NCI-H187 treated with DMSO at 0.1 percent for 48 hours (cell line): ENCODE data around the gene CDC14A.

Experiments
- DNase-seq: peaks from one replicate; lab custom pipeline; 2025; lab: John Stamatoyannopoulos, UW

CDC14A gene

DNA sequence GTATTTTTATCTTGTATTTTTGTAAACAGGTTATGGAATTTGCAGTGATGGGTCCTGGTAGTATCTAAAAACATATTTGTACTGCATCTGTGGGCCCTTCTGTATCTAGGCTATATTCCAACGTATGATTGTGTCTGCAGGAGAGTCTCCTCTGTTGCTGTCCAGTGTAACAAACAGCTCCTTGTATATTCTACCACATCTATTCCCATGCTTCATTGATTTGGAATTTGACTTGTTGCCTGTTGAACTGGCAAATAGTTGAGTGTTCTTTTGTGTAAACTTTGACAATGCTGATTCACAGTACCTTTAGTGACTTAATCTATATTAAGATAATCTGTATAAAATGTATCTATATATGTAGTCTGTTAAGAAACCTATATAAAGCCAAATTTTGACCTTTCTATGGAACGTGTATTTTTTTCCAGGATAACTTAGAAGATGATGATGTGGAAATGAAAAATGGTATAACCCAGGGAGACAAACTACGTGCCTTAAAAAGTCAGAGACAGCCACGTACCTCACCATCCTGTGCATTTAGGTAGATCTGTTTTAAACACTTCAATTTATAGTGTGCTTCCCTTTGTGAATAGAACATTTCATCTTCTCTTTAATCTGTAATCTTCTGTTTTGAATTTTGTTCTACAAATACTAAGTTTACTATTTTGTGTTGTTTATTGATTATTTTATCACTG lies 142.2 kb downstream of the CDC14A start:
- no peak for DNase-seq

DNA sequence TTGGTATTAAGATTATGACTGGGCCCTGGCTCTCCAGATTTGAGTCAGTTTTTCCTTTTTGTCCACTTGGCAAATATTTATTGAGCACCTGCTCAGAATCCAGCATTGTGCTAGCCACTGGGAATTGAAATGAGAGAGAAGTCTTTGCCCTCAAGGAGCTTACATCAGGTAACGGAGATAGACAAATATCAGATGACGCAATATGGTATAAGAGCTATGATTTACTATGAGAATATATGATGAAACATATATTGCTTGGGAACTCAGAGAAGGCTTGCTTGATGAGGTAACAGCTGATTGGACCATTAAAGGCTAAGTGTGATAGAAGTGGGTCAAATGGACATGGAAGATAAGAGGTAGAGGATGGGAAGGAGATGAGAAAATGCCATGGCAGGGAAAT lies 144.6 kb downstream of the CDC14A start:
- no peak for DNase-seq

DNA sequence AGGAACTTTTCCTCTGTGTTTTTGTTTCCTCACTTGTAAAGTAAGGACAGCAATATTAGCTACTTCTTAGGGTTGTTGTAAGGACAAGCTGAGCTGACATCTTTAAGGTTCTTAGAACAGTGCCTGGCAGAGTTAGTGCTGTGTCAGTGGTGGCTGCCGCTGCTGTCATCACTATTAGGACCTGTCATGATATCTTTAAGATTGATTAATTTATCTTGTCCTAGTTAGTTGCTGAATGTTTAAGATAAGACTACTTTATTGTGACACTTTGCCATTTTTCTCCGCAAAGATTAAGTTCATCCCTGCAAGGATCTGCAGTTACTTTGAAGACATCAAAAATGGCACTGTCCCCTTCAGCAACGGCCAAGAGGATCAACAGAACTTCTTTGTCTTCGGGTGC lies 145.5 kb downstream of the CDC14A start:
- no peak for DNase-seq

DNA sequence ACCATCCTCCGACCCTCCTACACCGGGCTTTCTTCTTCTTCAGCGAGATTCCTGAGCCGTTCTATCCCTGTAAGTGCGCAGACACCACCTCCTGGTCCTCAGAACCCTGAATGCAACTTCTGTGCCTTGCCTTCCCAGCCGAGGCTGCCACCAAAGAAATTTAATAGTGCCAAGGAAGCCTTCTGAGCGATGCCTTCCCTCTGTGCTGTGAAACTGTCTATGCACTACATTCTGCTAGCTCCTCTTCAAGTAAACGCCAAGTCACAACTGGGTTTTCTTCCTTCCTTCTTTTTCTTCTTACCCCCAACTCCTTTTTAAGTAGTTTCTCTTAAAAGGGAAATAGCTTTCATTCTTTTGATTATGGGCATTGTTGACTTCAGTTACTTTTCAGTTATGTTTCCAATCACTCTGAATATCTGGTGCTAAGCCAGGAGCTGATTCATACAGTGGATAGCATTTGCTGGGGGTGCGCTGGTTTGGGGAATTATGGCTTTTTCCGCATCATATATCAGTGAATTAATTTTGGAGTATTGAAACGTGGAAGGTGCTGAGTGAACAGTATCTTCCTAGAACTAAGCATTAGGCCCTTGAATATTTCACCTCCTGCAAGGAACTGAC lies 147.0 kb downstream of the CDC14A start:
- no peak for DNase-seq

DNA sequence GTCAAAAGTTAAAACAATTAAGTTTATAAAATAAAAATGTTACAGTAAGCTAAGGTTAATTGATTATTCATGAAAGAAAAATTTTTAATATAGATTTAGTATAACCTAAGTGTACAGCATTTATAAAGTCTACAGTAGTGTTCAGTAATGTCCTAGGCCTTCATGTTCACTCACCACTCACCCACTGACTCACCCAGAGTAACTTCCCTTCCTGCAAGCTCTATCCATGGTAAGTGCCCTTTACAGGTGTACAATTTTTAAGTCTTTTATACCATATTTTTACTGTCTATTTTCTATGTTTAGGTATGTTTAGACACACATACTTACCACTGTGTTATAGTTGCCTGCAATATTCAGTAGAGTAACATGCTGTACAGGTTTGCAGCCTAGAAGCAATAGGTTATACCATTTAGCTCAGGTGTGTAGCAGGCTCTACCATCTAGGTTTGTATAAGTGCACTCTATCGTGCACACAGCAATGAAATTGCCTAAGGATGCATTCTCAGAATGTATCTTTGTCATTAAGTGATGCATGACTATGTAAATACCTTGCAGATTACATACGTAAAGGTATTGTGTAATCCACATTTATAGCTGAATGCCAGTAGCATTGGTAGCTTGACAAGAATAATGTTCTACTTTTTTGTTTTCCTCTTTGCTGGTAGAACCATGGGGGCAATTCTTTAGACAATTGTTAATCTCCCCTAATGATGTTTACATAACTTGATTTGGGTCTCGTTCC lies 149.9 kb downstream of the CDC14A start:
- peak; percentile 27 for DNase-seq

GRCh38 chr1:100506217-100506616 lies 153.9 kb downstream of the CDC14A start:
- no peak for DNase-seq

GRCh38 chr1:100510451-100510850 lies 158.1 kb downstream of the CDC14A start:
- DNase-seq: no peak

DNA sequence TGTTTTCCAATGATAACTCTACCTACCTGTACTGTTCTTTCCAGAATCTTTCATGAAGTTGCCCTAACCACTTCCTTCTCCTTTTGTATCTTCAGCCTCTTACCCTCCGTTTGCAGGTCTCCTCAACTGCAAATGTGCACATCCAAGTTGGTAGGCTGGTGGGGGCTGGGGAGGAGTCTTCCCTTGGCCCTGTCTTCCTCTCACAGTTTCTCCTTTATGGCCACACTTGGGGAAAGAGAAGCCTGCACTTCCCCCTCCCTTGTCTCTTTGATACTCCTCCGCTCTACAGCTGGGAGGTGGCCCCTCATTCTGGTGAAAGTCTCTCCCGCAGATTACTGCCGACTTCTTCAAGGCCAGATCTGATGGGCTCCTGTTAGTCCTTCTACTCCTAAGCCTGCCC lies 158.8 kb downstream of the CDC14A start:
- DNase-seq: no peak

GRCh38 chr1:100511773-100512172 lies 159.5 kb downstream of the CDC14A start:
- DNase-seq: no peak

DNA sequence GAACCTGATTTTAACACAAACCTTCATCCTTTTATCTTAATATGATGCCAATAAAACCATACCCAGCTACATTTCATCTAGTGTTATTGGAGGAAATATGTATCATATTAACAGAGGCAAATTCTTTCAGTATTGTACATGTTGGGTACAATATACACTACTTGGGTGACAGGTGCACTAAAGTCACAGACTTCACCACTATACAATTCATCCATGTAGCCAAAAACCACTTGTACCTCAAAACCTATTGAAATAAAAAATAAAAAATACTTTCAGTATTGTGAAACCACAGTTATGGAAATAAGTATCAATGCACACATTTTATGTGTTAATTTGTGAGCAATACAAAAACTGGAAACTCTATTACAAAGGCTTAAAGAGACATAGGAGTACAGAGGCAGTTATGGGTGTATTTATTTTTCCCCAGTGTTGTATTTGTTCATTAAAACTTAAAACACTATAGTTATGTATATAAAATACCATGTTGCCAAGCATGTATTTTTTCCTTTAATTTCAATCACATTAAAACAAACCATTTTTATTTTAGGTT lies 160.6 kb downstream of the CDC14A start:
- no peak for DNase-seq

- no peak for DNase-seq
Measured at GRCh38 chr1:100516857-100517256, 164.6 kb downstream of the CDC14A start.

- no peak for DNase-seq
Measured at GRCh38 chr1:100517515-100517914, 165.2 kb downstream of the CDC14A start.

- no peak for DNase-seq
Measured at GRCh38 chr1:100518023-100518422, 165.7 kb downstream of the CDC14A start.

DNA sequence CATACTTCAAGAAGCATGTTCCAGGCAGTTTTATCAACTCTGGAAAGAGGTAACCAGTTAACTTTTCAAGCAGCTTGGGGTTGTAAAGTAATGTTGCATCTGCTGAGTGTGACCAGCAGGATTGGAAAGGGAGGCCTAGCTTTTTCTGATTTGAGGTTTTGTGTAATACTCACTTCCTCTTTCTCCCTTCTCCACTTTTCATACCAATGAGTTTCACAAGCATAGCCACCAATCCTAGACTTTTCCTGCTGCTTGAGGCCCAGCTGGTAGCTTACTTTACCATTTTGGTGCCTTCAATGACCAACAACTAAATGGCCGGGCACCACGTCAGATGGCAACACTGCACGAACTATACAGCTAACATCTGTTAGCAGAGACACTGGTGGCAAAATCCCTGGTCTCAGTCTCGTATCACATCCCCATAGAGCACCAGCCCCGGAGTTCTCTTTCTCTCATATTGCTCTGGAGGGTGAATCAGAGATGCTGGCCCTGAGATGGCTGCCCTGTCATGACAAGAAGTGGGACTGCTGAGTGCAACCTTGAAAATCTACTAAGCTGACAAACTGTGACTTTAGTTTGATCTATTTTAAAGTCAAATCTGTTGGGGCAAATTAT lies 170.8 kb downstream of the CDC14A start:
- no peak for DNase-seq

DNA sequence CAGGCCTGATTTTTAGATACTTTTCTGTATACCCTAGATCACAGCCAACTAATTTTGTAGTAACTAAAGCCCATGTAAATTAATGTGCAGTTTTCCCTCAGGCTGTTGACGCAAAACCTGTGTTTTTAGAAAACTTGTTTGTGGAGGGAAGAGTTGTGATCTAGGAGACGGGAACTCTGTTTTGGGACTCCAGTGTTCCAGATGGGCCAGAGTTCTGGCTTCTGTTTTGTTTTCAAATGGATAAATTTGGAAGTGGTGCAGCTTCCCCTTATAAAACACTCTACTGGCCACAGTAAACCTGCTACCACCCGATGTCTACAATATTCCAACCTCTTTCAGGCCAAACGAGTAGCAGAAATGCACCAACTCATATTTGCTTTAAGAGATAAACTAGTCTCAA lies 172.0 kb downstream of the CDC14A start:
- DNase-seq: no peak

DNA sequence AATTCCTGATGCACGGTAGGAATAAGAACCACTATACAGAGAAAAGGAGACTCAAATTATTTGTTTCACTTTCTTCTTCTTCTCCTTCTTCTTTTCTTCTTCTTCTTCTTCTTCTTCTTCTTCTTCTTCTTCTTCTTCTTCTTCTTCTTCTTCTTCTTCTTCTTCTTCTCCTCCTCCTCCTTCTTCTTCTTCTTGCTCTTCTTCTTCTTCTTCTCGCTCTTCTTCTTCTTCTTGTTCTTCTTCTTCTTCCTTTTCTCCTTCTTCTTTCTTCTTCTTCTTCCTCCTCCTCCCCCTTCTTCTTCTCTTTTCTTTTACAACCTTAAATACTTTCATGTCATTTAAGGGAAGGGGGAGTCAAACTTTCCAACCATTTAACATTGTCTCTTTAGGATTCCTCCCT lies 174.6 kb downstream of the CDC14A start:
- DNase-seq: no peak

- no peak for DNase-seq
Measured at GRCh38 chr1:100528871-100529270, 176.6 kb downstream of the CDC14A start.

GRCh38 chr1:100530141-100530540 lies 177.8 kb downstream of the CDC14A start:
- no peak for DNase-seq

DNA sequence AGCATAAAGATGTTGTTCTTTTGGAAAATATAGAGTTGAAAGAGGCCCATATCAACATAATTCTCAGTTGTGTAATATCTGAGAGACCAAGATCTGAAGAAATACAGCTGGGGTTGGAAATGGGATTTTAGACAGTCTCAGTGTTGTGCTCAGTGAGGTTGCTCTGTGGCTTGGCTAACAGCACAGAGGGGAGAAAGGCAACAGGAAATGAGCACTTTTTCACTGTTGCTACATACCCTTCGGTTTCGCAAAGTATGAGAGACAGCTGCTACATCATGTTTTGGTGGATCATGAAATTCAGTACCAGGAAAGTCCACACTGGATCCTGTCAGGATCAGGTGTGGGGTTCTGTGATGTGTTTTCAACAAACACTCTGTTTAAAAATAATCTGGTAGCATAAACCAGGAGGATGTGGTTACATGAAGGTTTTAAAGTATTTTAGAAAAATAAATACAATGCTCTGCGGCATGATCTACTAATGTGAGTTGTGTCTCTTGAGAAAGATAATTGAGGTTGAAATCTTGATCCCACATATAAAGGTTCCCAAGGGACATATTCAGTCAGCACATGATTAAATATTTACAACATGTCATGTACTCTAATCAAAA lies 178.7 kb downstream of the CDC14A start:
- no peak for DNase-seq

DNA sequence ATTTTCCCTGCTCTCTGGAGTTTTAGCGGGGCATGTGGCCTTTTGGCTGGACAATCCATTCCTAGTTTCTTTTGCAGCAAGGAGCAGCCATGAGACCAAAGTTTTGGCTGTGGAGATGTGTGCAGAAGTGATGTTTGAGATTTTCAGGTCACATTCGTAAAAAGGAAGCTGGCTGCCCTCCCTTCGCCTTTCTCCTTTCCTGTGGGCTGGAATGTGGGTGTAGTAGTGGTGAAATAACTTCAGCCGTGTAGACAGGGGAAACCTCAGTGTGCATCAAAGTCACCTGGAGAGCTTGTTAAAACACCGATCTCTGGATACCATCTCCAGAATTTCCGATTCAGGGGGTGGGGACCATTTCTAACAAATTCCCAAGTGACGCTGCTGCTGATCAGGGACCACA lies 180.3 kb downstream of the CDC14A start:
- no peak for DNase-seq

- no peak for DNase-seq
Measured at GRCh38 chr1:100535264-100535663, 183.0 kb downstream of the CDC14A start.

DNA sequence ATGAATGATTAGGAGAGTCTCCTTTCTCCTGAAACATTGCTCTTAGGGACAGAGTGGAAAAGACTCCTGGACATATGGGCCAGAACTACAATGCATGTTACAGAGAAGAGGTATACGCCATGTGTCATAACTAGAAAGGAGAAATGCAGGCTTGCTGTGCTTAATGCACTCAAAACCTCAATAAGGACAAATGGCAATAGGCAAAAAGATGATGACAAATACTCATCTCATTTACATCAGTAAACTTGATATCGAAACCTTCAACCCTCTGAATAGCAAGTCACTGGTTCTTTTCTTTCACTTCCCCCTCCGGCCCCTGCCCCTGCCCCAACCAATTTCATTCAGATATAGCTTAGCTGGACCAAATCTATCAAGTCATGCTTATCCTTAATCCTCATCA lies 183.7 kb downstream of the CDC14A start:
- DNase-seq: no peak
